HG02973 (cell line): ENCODE measurements around the gene GRB2.
A peak's percentile ranks its signal among the peaks of the same experiment; 100 is the strongest.

Experiments
- ATAC-seq: cut with Tn5 transposase; IDR thresholded peaks from one replicate; pipeline ENCODE4 v1.9.1; 2021; ENCODE audit warnings: moderate library complexity; ENCODE audit not compliant: unreplicated experiment

GRB2 gene

GRCh38 chr17:75414488-75414887, 9.0 kb upstream of the GRB2 start:
- ATAC-seq, result no peak

GRCh38 chr17:75412455-75413317, 7.2 kb upstream of the GRB2 start:
- ATAC-seq, result no peak

GRCh38 chr17:75411328-75412067, 6.0 kb upstream of the GRB2 start:
- no peak for ATAC-seq

- no peak for ATAC-seq
These were observed 4.7 kb upstream of the GRB2 start for GRCh38 chr17:75410141-75410540.

GRCh38 chr17:75407655-75408352, 2.3 kb upstream of the GRB2 start:
- no peak for ATAC-seq

- ATAC-seq, result peak; percentile 1
These were observed 741 bp upstream of the GRB2 start for GRCh38 chr17:75406222-75406615.

GRCh38 chr17:75404731-75405364, 630 bp downstream of the GRB2 start:
- peak; percentile 14 for ATAC-seq

- ATAC-seq, result no peak
These were observed 1.2 kb downstream of the GRB2 start for GRCh38 chr17:75404223-75404730.

- no peak for ATAC-seq
These were observed 2.3 kb downstream of the GRB2 start for GRCh38 chr17:75403131-75403530.

GRCh38 chr17:75402026-75402425, 3.5 kb downstream of the GRB2 start:
- no peak for ATAC-seq

GRCh38 chr17:75400326-75400939, 5.0 kb downstream of the GRB2 start:
- ATAC-seq, result no peak

GRCh38 chr17:75398279-75398678, 7.2 kb downstream of the GRB2 start:
- ATAC-seq, result no peak

GRCh38 chr17:75397217-75397616, 8.3 kb downstream of the GRB2 start:
- no peak for ATAC-seq

- no peak for ATAC-seq
These were observed 8.7 kb downstream of the GRB2 start for GRCh38 chr17:75396796-75397195.

GRCh38 chr17:75396025-75396424, 9.5 kb downstream of the GRB2 start:
- no peak for ATAC-seq

- peak; percentile 11 for ATAC-seq
These were observed 11.1 kb downstream of the GRB2 start for GRCh38 chr17:75394332-75394918.

- ATAC-seq, result peak; percentile 69
These were observed 11.8 kb downstream of the GRB2 start for GRCh38 chr17:75393523-75394331.

- no peak for ATAC-seq
These were observed 12.9 kb downstream of the GRB2 start for GRCh38 chr17:75392559-75392958.

- no peak for ATAC-seq
These were observed 14.5 kb downstream of the GRB2 start for GRCh38 chr17:75390982-75391381.
